ENCODE results near the gene STH.

GRCh38 chr17:45997166-45997565 lies 1.9 kb upstream of the STH start:
- TF ChIP-seq EZH2 (IDR thresholded peaks at IDR 0.05; ENCODE audit: insufficient read depth, low read length) = no peak
- TF ChIP-seq, protein P1, sequence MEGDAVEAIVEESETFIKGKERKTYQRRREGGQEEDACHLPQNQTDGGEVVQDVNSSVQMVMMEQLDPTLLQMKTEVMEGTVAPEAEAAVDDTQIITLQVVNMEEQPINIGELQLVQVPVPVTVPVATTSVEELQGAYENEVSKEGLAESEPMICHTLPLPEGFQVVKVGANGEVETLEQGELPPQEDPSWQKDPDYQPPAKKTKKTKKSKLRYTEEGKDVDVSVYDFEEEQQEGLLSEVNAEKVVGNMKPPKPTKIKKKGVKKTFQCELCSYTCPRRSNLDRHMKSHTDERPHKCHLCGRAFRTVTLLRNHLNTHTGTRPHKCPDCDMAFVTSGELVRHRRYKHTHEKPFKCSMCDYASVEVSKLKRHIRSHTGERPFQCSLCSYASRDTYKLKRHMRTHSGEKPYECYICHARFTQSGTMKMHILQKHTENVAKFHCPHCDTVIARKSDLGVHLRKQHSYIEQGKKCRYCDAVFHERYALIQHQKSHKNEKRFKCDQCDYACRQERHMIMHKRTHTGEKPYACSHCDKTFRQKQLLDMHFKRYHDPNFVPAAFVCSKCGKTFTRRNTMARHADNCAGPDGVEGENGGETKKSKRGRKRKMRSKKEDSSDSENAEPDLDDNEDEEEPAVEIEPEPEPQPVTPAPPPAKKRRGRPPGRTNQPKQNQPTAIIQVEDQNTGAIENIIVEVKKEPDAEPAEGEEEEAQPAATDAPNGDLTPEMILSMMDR (IDR thresholded peaks at IDR 0.05; ENCODE audit: insufficient read depth, low read depth, low read length) = no peak
